HG02870 (cell line): ENCODE results near the gene IMPACT.

Experiments
- ATAC-seq: cut with Tn5 transposase; IDR thresholded peaks from one replicate; pipeline ENCODE4 v1.9.1; 2021; ENCODE audit warnings: mild to moderate bottlenecking, moderate library complexity; ENCODE audit not compliant: unreplicated experiment

IMPACT gene

GRCh38 chr18:24420551-24420950 lies 5.9 kb upstream of the IMPACT start:
- ATAC-seq, result no peak

GRCh38 chr18:24421831-24422230 lies 4.6 kb upstream of the IMPACT start:
- ATAC-seq, result no peak

- no peak for ATAC-seq
These were observed 435 bp upstream of the IMPACT start for GRCh38 chr18:24426073-24426397.

- no peak for ATAC-seq
These were observed 1.0 kb downstream of the IMPACT start for GRCh38 chr18:24427484-24427883.

- no peak for ATAC-seq
These were observed 2.2 kb downstream of the IMPACT start for GRCh38 chr18:24428709-24429108.

- no peak for ATAC-seq
These were observed 2.7 kb downstream of the IMPACT start for GRCh38 chr18:24429188-24429587.

- no peak for ATAC-seq
These were observed 6.1 kb downstream of the IMPACT start for GRCh38 chr18:24432618-24433017.

GRCh38 chr18:24436939-24437338 lies 10.5 kb downstream of the IMPACT start:
- ATAC-seq, result no peak

- peak; percentile 52 for ATAC-seq
These were observed 17.4 kb downstream of the IMPACT start for GRCh38 chr18:24443870-24444269.

- no peak for ATAC-seq
These were observed 20.0 kb downstream of the IMPACT start for GRCh38 chr18:24446453-24446852.

GRCh38 chr18:24446953-24447538 lies 20.6 kb downstream of the IMPACT start:
- no peak for ATAC-seq

GRCh38 chr18:24447961-24448360 lies 21.5 kb downstream of the IMPACT start:
- ATAC-seq, result no peak

GRCh38 chr18:24456549-24456948 lies 30.1 kb downstream of the IMPACT start:
- ATAC-seq, result peak; percentile 83

- no peak for ATAC-seq
These were observed 33.3 kb downstream of the IMPACT start for GRCh38 chr18:24459772-24460171.

GRCh38 chr18:24460388-24460787 lies 33.9 kb downstream of the IMPACT start, which contains the start of gene HRH4:
TSS of gene HRH4 (plus strand) at chr18:24460637. CDS start at chr18:24460729, 92 bp downstream.
- ATAC-seq, result no peak

GRCh38 chr18:24461996-24462395 lies 35.5 kb downstream of the IMPACT start:
- ATAC-seq, result no peak

- ATAC-seq, result no peak
These were observed 36.6 kb downstream of the IMPACT start for GRCh38 chr18:24462838-24463775.

- no peak for ATAC-seq
These were observed 39.0 kb downstream of the IMPACT start for GRCh38 chr18:24465486-24465885.

GRCh38 chr18:24466771-24467170 lies 40.3 kb downstream of the IMPACT start:
- ATAC-seq, result no peak

- ATAC-seq, result no peak
These were observed 43.6 kb downstream of the IMPACT start for GRCh38 chr18:24470022-24470618.

GRCh38 chr18:24470805-24471204 lies 44.3 kb downstream of the IMPACT start:
- ATAC-seq, result no peak

- no peak for ATAC-seq
These were observed 46.1 kb downstream of the IMPACT start for GRCh38 chr18:24472591-24472990.
